K562 (cell line): ENCODE data around the gene UNC13A.

Experiments used
- BCLAF1 ChIP-seq, 2 experiments: fragments of 450-650 bp in 1 of 2; IDR thresholded peaks; 2 replicates each; pipeline ENCODE4 v1.6.1; 2011 to 2017; ENCODE audit warnings: low read depth in 2 of 2, antibody characterized with exemption in 1 of 2, borderline replicate concordance in 1 of 2, low read length in 1 of 2, mild to moderate bottlenecking in 1 of 2, mixed read lengths in 1 of 2; ENCODE audit not compliant: control insufficient read depth in 1 of 2
- CTCF ChIP-seq, 3 experiments: IDR thresholded peaks in 2 of 3; conservative IDR thresholded peaks in 1 of 3; 2 replicates each; pipeline ENCODE4 v1.5.1; 2011 to 2012; ENCODE audit warnings: low read length in 3 of 3, mild to moderate bottlenecking in 3 of 3, control low read depth in 2 of 3, improper control_type of control experiment in 1 of 3, inconsistent platforms in 1 of 3, low read depth in 1 of 3, mixed read lengths in 1 of 3, moderate library complexity in 1 of 3; ENCODE audit not compliant: insufficient read depth in 2 of 3
- ERF ChIP-seq: fragments of 450-650 bp; formaldehyde crosslinking; IDR thresholded peaks from 2 replicates; pipeline ENCODE4 v1.4.0; 2020; ENCODE audit warnings: mild to moderate bottlenecking, mixed read lengths
- HNRNPH1 ChIP-seq: fragments of 200-400 bp; formaldehyde crosslinking; optimal IDR thresholded peaks from 2 replicates; pipeline ENCODE3; 2017; ENCODE audit warnings: low read depth, mild to moderate bottlenecking, low read length, moderate library complexity

GRCh38 chr19:17659996-17660395 lies 28.2 kb downstream of the UNC13A start:
- no peak for TF ChIP-seq CTCF (IDR thresholded peaks at IDR 0.05 in 2 of 3, conservative IDR thresholded peaks at IDR 0.05 in 1 of 3; ENCODE audit: insufficient read depth in 2 of 3, low read depth in 1 of 3, low read length in 3 of 3)
- no peak for TF ChIP-seq BCLAF1 (IDR thresholded peaks at IDR 0.05; ENCODE audit: borderline replicate concordance in 1 of 2, control insufficient read depth in 1 of 2, low read depth in 2 of 2, low read length in 1 of 2)
- no peak for TF ChIP-seq ERF (CRISPR knock-in tag)
- no peak for TF ChIP-seq HNRNPH1
